Activated CD4-positive, alpha-beta memory T cell treated with anti-CD3 and anti-CD28 coated beads, Interleukin-2, amount 10 ng/mL, durations not matched to agents 7 days and 5 days (primary cell): ENCODE results near the gene GAS7. TPM values are rescaled to one million over a fixed set of nuclear protein-coding genes. Genes with fewer than 3 reads are reported as not detected.

Experiments used
- CTCF ChIA-PET: fragments of 350-600 bp; sonication (Branson Sonifier 250); formaldehyde crosslinking; loops from one replicate; lab custom pipeline; 2021; ENCODE audit warnings: antibody characterized with exemption, inconsistent platforms; lab: Charles Lee
- POLR2A ChIA-PET: fragments of 350-600 bp; sonication (Branson Sonifier 250); formaldehyde crosslinking; loops from one replicate; lab custom pipeline; 2021; ENCODE audit warnings: antibody characterized with exemption; lab: Charles Lee
- DNase-seq: peaks from one replicate; pipeline ENCODE4 v3.0.0-alpha.2; 2020
- H3K27ac Mint-ChIP-seq: one replicate; pipeline ENCODE4 v1.8.0; 2021; ENCODE audit warnings: mild to moderate bottlenecking, mixed read lengths
- H3K27me3 Mint-ChIP-seq: one replicate; pipeline ENCODE4 v1.8.0; 2021; ENCODE audit warnings: mixed read lengths
- H3K36me3 Mint-ChIP-seq: one replicate; pipeline ENCODE4 v1.8.0; 2021; ENCODE audit warnings: low read depth, mixed read lengths
- H3K4me1 Mint-ChIP-seq: one replicate; pipeline ENCODE4 v1.8.0; 2021; ENCODE audit warnings: mixed read lengths
- H3K4me3 Mint-ChIP-seq: one replicate; pipeline ENCODE4 v1.8.0; 2021; ENCODE audit warnings: mild to moderate bottlenecking, mixed read lengths
- H3K9me3 Mint-ChIP-seq: one replicate; pipeline ENCODE4 v1.8.0; 2021; ENCODE audit warnings: mixed read lengths
- total RNA-seq, 2 experiments: library from RNA; stranded (reverse); gene quantifications; one replicate each; pipeline ENCODE4 v1.2.3, GENCODE V29; 2021

Gene GAS7
- total RNA-seq, 2 experiments from 2014 or later = 0.23 to 0.35 TPM

DNA sequence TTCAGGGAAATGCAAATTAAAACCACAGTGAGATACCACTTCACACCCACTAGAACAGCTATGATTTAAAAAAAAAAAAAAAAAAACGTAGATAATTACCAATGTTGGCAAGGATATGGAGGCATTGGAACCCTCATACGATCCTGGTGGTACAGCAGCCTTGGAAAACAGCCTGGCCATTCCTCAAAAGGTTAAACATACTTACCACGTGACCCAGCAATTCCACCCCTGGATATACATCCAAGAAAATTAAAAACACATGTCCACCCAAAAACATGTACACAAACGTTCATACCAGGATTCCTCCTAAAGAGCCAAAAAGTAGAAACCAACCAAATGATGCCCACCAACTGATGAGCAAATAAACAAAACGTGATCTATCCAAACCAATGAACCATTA, 68.1 kb downstream of the GAS7 start:
- peaks cover 4% of the 10 kb centered on the region for H3K9me3 Mint-ChIP-seq
- POLR2A ChIA-PET = no interaction called here
- H3K4me1 Mint-ChIP-seq = peaks cover 3% of the 10 kb centered on the region
- CTCF ChIA-PET = no interaction called here
- H3K27me3 Mint-ChIP-seq = peaks cover 1% of the 10 kb centered on the region
- no peak for DNase-seq
- H3K4me3 Mint-ChIP-seq = no peak overlapping the region
- H3K36me3 Mint-ChIP-seq = no peaks in the 10 kb centered on the region
- no peak overlapping the region for H3K27ac Mint-ChIP-seq

GRCh38 chr17:10127819-10128425, 70.5 kb downstream of the GAS7 start:
- Mint-ChIP-seq H3K4me1 (peaks cover 3% of the 10 kb centered on the region), H3K27ac (no peak overlapping the region), H3K4me3 (no peak overlapping the region), H3K27me3 (peaks cover 1% of the 10 kb centered on the region), H3K9me3 (peaks cover 4% of the 10 kb centered on the region), H3K36me3 (no peaks in the 10 kb centered on the region)
- DNase-seq = no peak
- CTCF ChIA-PET = no interaction called here
- POLR2A ChIA-PET = no interaction called here

- Mint-ChIP-seq H3K9me3 (peaks cover 4% of the 10 kb centered on the region), H3K27me3 (peaks cover 1% of the 10 kb centered on the region), H3K4me3 (no peak overlapping the region), H3K27ac (no peak overlapping the region), H3K36me3 (peaks cover 2% of the 10 kb centered on the region), H3K4me1 (peaks cover 10% of the 10 kb centered on the region)
- DNase-seq = no peak
- ChIA-PET CTCF (no interaction called here), POLR2A (no interaction called here)
These were observed 71.5 kb downstream of the GAS7 start for GRCh38 chr17:10126616-10127501.

DNA sequence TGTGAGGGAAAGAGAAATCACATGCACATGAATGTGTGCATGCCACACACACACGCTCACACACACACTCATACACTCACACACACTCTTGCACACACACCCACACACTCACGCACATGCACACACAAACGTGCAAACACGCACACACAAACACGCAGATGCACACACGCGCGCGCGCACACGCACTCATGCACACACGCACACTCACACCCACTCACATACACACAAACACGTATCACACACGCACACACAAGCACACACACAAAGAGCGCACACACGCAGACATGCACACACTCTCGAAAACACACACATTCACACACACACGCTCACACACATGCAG, 72.2 kb downstream of the GAS7 start:
- H3K4me1 Mint-ChIP-seq = peaks cover 16% of the 10 kb centered on the region
- H3K27me3 Mint-ChIP-seq = peaks cover 1% of the 10 kb centered on the region
- ChIA-PET CTCF (no interaction called here), POLR2A (no interaction called here)
- DNase-seq = no peak
- H3K27ac Mint-ChIP-seq = no peak overlapping the region
- no peak overlapping the region for H3K4me3 Mint-ChIP-seq
- peaks cover 4% of the 10 kb centered on the region for H3K9me3 Mint-ChIP-seq
- H3K36me3 Mint-ChIP-seq = peaks cover 4% of the 10 kb centered on the region

DNA sequence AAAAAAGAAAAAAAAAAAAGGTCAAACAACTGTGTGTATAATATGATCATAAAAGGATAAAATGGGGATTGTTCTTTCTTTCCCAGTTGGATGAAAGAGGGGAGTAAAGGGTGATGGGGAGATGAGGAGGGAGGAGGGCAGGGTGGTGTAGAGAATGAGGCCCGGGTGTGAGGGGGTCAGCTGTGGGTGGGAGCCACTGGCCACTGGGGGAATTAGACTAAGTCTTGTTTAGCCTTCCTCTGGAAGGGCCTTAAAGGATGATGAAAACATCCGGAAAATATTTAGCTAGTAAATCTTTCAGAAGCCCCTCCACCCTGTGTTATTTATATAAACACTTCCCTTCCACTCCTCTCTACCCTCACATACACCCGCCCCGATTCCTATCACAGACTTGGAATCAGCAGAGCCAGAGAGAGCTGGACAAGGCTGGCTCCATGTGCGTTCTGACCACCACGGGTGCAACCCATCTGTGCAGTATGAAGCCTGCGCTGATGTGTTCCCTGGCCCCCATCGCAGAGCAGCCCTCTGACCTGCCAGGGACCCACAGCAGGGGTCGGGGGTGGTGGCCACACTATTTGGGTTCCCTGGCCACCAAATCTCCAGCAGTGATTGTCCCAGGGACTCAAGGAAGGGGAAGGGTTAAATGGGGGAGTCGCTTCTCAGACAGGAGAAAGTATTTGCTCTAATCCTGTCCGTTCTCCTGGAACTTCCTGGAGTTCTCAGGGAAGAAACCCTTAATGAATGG, 72.7 kb downstream of the GAS7 start:
- Mint-ChIP-seq H3K36me3 (peaks cover 4% of the 10 kb centered on the region), H3K4me3 (no peak overlapping the region), H3K9me3 (peaks cover 4% of the 10 kb centered on the region), H3K4me1 (peaks cover 19% of the 10 kb centered on the region), H3K27me3 (peaks cover 1% of the 10 kb centered on the region), H3K27ac (no peak overlapping the region)
- POLR2A ChIA-PET = no interaction called here
- DNase-seq = no peak
- CTCF ChIA-PET = no interaction called here

- Mint-ChIP-seq H3K9me3 (peaks cover 4% of the 10 kb centered on the region), H3K36me3 (peaks cover 4% of the 10 kb centered on the region), H3K4me3 (no peak overlapping the region), H3K4me1 (peaks cover 41% of the 10 kb centered on the region), H3K27me3 (peaks cover 1% of the 10 kb centered on the region), H3K27ac (no peak overlapping the region)
- no peak for DNase-seq
- ChIA-PET CTCF (no interaction called here), POLR2A (no interaction called here)
These were observed 75.3 kb downstream of the GAS7 start for GRCh38 chr17:10123093-10123492.

- Mint-ChIP-seq H3K4me1 (peaks cover 47% of the 10 kb centered on the region), H3K27me3 (peaks cover 1% of the 10 kb centered on the region), H3K9me3 (peaks cover 4% of the 10 kb centered on the region), H3K4me3 (no peak overlapping the region), H3K27ac (peak overlapping the region; percentile 10), H3K36me3 (peaks cover 4% of the 10 kb centered on the region)
- no peak for DNase-seq
- ChIA-PET POLR2A (no interaction called here), CTCF (no interaction called here)
These were observed 76.3 kb downstream of the GAS7 start for GRCh38 chr17:10121971-10122707.

GRCh38 chr17:10120749-10121148, 77.7 kb downstream of the GAS7 start:
- DNase-seq = no peak
- POLR2A ChIA-PET = no interaction called here
- Mint-ChIP-seq H3K36me3 (peaks cover 4% of the 10 kb centered on the region), H3K27ac (peak overlapping the region; percentile 52), H3K27me3 (peaks cover 6% of the 10 kb centered on the region), H3K4me3 (no peak overlapping the region), H3K4me1 (peaks cover 49% of the 10 kb centered on the region), H3K9me3 (no peaks in the 10 kb centered on the region)
- CTCF ChIA-PET = no interaction called here

- peak overlapping the region; percentile 52 for H3K27ac Mint-ChIP-seq
These were observed 78.3 kb downstream of the GAS7 start for GRCh38 chr17:10120109-10120485.

GRCh38 chr17:10119203-10120108, 79.0 kb downstream of the GAS7 start:
- peaks cover 4% of the 10 kb centered on the region for H3K36me3 Mint-ChIP-seq
- POLR2A ChIA-PET = no interaction called here
- DNase-seq = peak; percentile 17
- CTCF ChIA-PET = interaction anchor here (0.5 to 1.2 kb wide), 2 partner anchors 94 to 153 kb away, joined by 3 to 5 read pairs; no protein-coding TSS in a partner anchor
- H3K4me3 Mint-ChIP-seq = peak overlapping the region; percentile 10
- peaks cover 62% of the 10 kb centered on the region for H3K4me1 Mint-ChIP-seq
- H3K27me3 Mint-ChIP-seq = peaks cover 6% of the 10 kb centered on the region
- H3K9me3 Mint-ChIP-seq = no peaks in the 10 kb centered on the region
- H3K27ac Mint-ChIP-seq = peak overlapping the region; percentile 58

More at GRCh38 chr17:10120109-10120485, 78.3 kb downstream of the GAS7 start:
- Mint-ChIP-seq H3K4me3 (no peak overlapping the region), H3K4me1 (peaks cover 56% of the 10 kb centered on the region), H3K27me3 (peaks cover 6% of the 10 kb centered on the region), H3K36me3 (peaks cover 4% of the 10 kb centered on the region), H3K9me3 (no peaks in the 10 kb centered on the region)
- CTCF ChIA-PET = interaction anchor here (0.5 kb wide), 1 partner anchor 93 kb away, joined by 5 read pairs; no protein-coding TSS in a partner anchor
- POLR2A ChIA-PET = no interaction called here
- no peak for DNase-seq

DNA sequence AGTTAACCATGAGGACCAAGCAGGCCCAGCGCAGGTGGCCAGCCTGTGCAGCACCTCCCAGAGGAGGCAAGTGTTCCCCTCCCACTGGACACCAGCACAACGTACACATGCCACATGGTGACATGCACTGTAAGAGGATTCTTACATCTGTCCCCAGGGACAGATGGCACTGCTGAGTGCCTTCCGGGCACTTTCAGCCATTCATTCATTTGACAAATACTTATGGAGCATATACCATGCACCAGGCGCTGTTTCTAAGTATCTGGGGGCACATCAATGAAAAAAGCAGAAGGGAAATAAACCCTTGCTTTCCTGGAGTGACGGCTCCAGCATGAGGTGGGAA, 79.6 kb downstream of the GAS7 start:
- peaks cover 6% of the 10 kb centered on the region for H3K27me3 Mint-ChIP-seq
- peaks cover 4% of the 10 kb centered on the region for H3K36me3 Mint-ChIP-seq
- POLR2A ChIA-PET = no interaction called here
- H3K4me1 Mint-ChIP-seq = peaks cover 66% of the 10 kb centered on the region
- H3K4me3 Mint-ChIP-seq = no peak overlapping the region
- no peaks in the 10 kb centered on the region for H3K9me3 Mint-ChIP-seq
- H3K27ac Mint-ChIP-seq = no peak overlapping the region
- CTCF ChIA-PET = interaction anchor here (1.2 kb wide), 1 partner anchor 152 kb away, joined by 3 read pairs; no protein-coding TSS in a partner anchor
- no peak for DNase-seq

DNA sequence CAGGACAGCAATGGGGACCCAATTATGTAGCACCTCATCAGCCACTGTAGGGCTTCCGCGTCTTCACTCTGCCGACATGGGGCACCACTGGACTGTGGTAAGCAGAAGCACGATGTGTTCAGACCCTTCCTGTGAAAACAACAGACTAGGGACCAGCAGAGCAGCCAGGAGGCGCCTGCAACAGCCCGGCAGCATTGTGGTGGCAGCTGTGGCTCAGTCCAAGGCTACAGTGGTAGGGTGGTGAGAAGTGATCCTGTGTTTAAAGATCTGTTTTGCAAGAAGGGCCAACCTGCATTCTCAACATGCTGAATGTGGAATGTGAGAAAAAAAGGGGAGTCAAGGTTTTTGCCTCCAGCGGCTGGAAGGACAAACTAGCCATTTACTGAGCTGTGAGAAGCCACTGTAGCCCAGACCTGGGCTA, 80.8 kb downstream of the GAS7 start:
- Mint-ChIP-seq H3K4me1 (peaks cover 66% of the 10 kb centered on the region), H3K9me3 (no peaks in the 10 kb centered on the region), H3K27me3 (peaks cover 6% of the 10 kb centered on the region), H3K36me3 (peaks cover 4% of the 10 kb centered on the region), H3K4me3 (no peak overlapping the region), H3K27ac (no peak overlapping the region)
- DNase-seq = no peak
- ChIA-PET POLR2A (no interaction called here), CTCF (no interaction called here)
